IgD-negative memory B cell (primary cell): ENCODE results near the gene MRPL33. TPM values are rescaled to one million over a fixed set of nuclear protein-coding genes. Genes with fewer than 3 reads are reported as not detected.
"Not testable (repeated sequence)": the region's sequence is repeated elsewhere in the genome, so short reads cannot be mapped to it uniquely, and the experiment has no call there.

Experiments
- H3K27ac Mint-ChIP-seq, 3 donors: one replicate each; pipeline ENCODE4 v1.8.0; 2020 to 2022; ENCODE audit warnings: mild to moderate bottlenecking in 3 of 3, mixed read lengths in 3 of 3, moderate library complexity in 1 of 3
- H3K27me3 Mint-ChIP-seq: one replicate; pipeline ENCODE4 v1.8.0; 2021; ENCODE audit warnings: mixed read lengths
- H3K36me3 Mint-ChIP-seq: one replicate; pipeline ENCODE4 v1.8.0; 2020; ENCODE audit warnings: mild to moderate bottlenecking, mixed read lengths
- H3K4me1 Mint-ChIP-seq, 3 donors: one replicate each; pipeline ENCODE4 v1.8.0; 2020 to 2022; ENCODE audit warnings: mixed read lengths in 3 of 3, mild to moderate bottlenecking in 1 of 3
- H3K4me3 Mint-ChIP-seq, 4 donors: one replicate each; pipeline ENCODE4 v1.8.0; 2020 to 2022; ENCODE audit warnings: mild to moderate bottlenecking in 4 of 4, mixed read lengths in 4 of 4, moderate library complexity in 3 of 4
- H3K9me3 Mint-ChIP-seq, 3 donors: one replicate each; pipeline ENCODE4 v1.8.0; 2020 to 2021; ENCODE audit warnings: mixed read lengths in 3 of 3, mild to moderate bottlenecking in 1 of 3
- polyA plus RNA-seq: library from polyadenylated mRNA; unstranded; fragments of 300-500 nt; fragmentation: Illumina TruSeq; gene quantifications from one replicate; pipeline ENCODE4 v1.2.3, GENCODE V29; 2021

Gene MRPL33
- polyA plus RNA-seq, 1 donor from 2014 or later: 176 TPM

GRCh38 chr2:27754831-27755230 is 16.7 kb upstream of the MRPL33 start:
- H3K27ac Mint-ChIP-seq: no peak overlapping the region

GRCh38 chr2:27756091-27756490 is 15.4 kb upstream of the MRPL33 start:
- Mint-ChIP-seq H3K27ac (no peak overlapping the region), H3K36me3 (peaks cover 1% of the 10 kb centered on the region), H3K4me3 (no peak overlapping the region), H3K27me3 (peaks cover 4% of the 10 kb centered on the region), H3K4me1 (no peaks in the 10 kb centered on the region), H3K9me3 (no peaks in the 10 kb centered on the region)

More at GRCh38 chr2:27754831-27755230, 16.7 kb upstream of the MRPL33 start:
- Mint-ChIP-seq H3K36me3 (peaks cover 1% of the 10 kb centered on the region), H3K4me1 (no peaks in the 10 kb centered on the region), H3K4me3 (no peak overlapping the region), H3K27me3 (peaks cover 4% of the 10 kb centered on the region), H3K9me3 (no peaks in the 10 kb centered on the region)

DNA sequence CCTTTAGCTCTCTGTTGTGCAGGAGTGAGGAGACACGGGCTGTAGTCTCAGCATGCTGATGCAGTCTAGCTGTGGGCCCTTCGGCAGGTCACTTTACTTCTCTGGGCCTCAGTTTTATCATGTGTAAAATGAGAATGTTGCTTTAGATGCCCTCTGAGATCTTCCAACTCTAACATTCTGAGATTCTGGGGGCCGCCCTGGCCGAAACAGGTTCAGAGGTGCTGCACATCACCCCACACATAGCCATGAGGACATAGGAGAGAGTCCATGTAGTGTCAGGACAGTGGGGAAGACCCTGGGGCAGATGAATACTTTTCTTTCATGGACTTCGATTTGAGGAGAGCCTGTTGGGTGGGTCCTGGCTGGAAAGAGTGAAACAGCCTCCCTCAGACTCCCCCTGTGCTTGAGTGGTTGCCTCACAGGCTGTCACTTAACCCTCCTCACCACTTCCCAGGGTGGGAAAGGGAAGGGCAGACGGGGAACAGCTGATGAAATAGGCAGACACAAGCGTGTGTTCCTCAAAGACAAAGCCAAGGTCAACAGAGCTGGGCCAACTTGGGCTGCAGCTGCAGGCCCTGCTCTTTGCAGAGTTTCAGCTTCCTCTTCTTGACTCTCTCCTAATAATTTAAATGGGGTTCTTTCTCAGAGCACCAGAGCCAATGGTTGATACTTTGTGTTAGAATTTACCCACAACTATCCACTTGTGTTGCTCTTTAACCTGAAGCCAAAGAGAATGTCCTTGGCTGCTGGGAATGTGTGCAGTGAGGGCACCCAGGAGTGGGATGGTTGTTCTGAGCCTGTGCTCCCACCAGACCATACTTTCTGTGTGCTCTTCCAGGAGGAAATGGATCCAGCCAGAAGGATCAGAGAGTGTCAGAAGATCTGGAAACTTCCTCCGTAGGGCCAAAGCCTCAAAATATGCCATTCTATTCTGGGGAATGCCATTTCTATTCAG is 14.7 kb upstream of the MRPL33 start:
- Mint-ChIP-seq H3K36me3 (peaks cover 1% of the 10 kb centered on the region), H3K27ac (no peak overlapping the region), H3K9me3 (no peaks in the 10 kb centered on the region), H3K4me3 (no peak overlapping the region), H3K4me1 (no peaks in the 10 kb centered on the region), H3K27me3 (peaks cover 4% of the 10 kb centered on the region)

DNA sequence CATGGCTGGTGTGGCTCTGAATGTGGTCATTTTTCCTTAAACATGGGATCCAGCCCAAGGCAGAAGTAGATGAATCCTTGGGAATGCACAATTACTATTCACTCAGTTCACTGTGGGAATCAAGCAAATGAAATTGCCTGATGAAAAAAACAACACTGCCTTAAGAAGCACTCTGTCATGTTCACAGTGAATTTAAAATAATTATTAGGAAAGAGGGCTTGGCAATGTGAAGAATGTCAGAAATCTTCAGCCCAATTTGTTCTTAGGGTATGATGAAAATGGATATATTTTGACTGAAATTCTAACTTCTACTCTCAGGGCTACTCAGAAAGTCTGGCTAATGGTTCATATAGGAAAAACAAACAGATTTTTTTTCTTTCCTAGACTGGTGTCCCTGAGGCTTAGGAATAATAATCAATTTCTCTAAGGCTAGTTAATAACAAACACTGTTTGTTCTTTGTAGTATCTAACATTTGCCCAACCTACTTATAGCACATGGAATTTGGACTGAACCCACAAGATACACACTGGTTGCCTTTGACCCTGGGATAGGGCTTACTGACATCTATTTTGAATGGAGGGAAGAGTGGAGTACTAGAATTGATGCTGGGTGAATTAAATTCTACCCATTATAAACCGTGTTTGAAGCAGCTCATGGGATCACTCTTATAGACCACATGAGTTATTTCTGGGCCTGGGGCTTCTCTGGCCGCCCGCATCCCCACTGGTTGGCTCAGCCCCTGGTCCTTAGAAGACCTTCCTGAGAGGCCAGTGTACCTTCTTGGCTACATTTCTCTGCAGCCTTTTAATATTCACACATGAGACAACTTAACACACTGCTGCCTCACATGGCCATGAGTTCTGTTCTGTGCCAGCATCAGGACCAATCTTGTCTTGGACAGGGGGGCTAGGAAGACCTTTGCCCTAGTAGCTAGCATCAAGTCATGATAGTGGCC is 8.3 kb upstream of the MRPL33 start:
- Mint-ChIP-seq H3K36me3 (peaks cover 1% of the 10 kb centered on the region), H3K4me3 (peak overlapping the region in 2 of 4 donors; percentile 4 to 70), H3K27me3 (peaks cover 5% of the 10 kb centered on the region), H3K4me1 (peaks cover 0 to 1% (median 0%) of the 10 kb centered on the region in 3 donors), H3K27ac (no peak overlapping the region), H3K9me3 (no peaks in the 10 kb centered on the region)

DNA sequence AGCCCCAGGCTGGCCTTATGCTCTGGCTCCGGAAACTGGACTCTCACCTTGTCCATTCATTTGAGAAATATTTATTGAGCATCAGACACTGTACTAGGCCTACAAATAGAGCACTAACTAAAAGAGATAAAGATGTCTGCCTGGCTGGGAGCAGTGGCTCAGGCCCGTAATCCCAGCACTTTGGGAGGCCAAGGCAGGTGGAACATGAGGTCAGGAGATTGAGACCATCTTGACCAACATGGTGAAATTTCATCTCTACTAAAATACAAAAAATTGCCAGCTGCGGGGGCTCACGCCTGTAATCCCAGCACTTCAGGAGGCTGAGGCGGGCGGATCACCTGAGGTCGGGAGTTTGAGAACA is 7.6 kb upstream of the MRPL33 start:
- H3K4me3 Mint-ChIP-seq: no peak overlapping the region
- no peaks in the 10 kb centered on the region for H3K36me3 Mint-ChIP-seq
- H3K9me3 Mint-ChIP-seq: no peaks in the 10 kb centered on the region
- no peak overlapping the region for H3K27ac Mint-ChIP-seq
- peaks cover 5% of the 10 kb centered on the region for H3K27me3 Mint-ChIP-seq
- peaks cover 0 to 1% (median 0%) of the 10 kb centered on the region in 3 donors for H3K4me1 Mint-ChIP-seq

- H3K4me3 Mint-ChIP-seq, H3K36me3 Mint-ChIP-seq, H3K9me3 Mint-ChIP-seq, H3K4me1 Mint-ChIP-seq, H3K27ac Mint-ChIP-seq, H3K27me3 Mint-ChIP-seq: not testable (repeated sequence)
These were observed 7.0 kb upstream of the MRPL33 start for GRCh38 chr2:27764526-27764925.

- Mint-ChIP-seq H3K27ac (peak overlapping the region in 2 of 3 donors; percentile 24 to 82), H3K27me3 (peaks cover 7% of the 10 kb centered on the region), H3K4me1 (peaks cover 0 to 4% (median 1%) of the 10 kb centered on the region in 3 donors), H3K36me3 (no peaks in the 10 kb centered on the region), H3K9me3 (no peaks in the 10 kb centered on the region), H3K4me3 (peak overlapping the region; percentile 62 to 83 (median 71))
These were observed 5.8 kb upstream of the MRPL33 start for GRCh38 chr2:27765621-27766286.

- Mint-ChIP-seq H3K36me3 (no peaks in the 10 kb centered on the region), H3K27me3 (peaks cover 7% of the 10 kb centered on the region), H3K4me1 (peaks cover 3 to 6% (median 6%) of the 10 kb centered on the region in 3 donors), H3K9me3 (no peaks in the 10 kb centered on the region), H3K4me3 (peak overlapping the region in 3 of 4 donors; percentile 63 to 83 (median 79)), H3K27ac (peak overlapping the region in 1 of 3 donors; percentile 82)
These were observed 5.2 kb upstream of the MRPL33 start for GRCh38 chr2:27766287-27766661.

DNA sequence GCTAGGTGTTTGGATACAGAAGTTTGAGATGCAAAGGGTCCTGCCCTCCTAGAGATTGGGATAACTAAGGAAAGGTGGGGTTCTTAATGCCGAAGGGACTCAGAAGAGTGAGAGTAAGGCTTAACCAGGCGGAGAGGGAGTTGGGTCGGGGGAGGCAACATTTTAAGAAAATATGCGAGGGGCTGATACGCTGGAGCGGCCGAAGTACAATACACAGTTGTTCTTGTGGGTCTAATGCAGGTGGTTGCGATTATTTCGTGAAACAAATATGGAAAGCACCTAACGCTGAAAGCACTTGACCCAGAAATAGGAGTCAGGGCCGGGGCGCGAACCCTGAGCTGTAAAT is 344 bp upstream of the MRPL33 start:
- peak overlapping the region; percentile 100 for H3K4me3 Mint-ChIP-seq
- peaks cover 22 to 36% (median 32%) of the 10 kb centered on the region in 3 donors for H3K4me1 Mint-ChIP-seq
- peaks cover 5% of the 10 kb centered on the region for H3K27me3 Mint-ChIP-seq

GRCh38 chr2:27772804-27773203 is 1.3 kb downstream of the MRPL33 start:
- peak overlapping the region; percentile 43 to 99 (median 71) for H3K27ac Mint-ChIP-seq
- no peaks in the 10 kb centered on the region for H3K9me3 Mint-ChIP-seq
- peaks cover 2% of the 10 kb centered on the region for H3K27me3 Mint-ChIP-seq
- H3K36me3 Mint-ChIP-seq: peaks cover 4% of the 10 kb centered on the region
- H3K4me3 Mint-ChIP-seq: peak overlapping the region; percentile 72 to 100 (median 89)
- H3K4me1 Mint-ChIP-seq: peaks cover 22 to 43% (median 32%) of the 10 kb centered on the region in 3 donors

More for the DNA sequence above, 344 bp upstream of the MRPL33 start:
- Mint-ChIP-seq H3K9me3 (no peaks in the 10 kb centered on the region), H3K36me3 (peaks cover 4% of the 10 kb centered on the region), H3K27ac (peak overlapping the region; percentile 99 to 100 (median 99))

DNA sequence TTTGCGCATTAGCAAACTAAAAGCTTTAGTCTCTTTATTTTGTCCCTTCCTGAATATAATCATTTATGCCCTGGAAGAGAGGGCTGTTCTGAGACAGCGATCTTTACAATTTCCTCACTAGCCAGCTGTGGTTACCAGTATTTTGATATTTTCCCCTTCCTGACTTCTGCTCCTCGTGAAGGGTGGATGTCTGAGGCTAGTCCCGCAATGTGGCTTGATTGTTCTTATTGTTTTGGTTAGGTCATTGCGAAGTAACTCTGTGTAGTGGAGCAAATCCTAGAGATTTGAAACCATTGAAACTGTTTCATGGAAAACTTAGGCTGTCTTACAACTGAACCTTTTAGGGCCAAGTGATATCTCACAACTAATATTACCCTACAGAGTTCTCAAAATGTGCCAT is 2.4 kb downstream of the MRPL33 start:
- Mint-ChIP-seq H3K36me3 (peaks cover 7% of the 10 kb centered on the region), H3K4me1 (peaks cover 26 to 46% (median 35%) of the 10 kb centered on the region in 3 donors), H3K27ac (no peak overlapping the region), H3K27me3 (peaks cover 2% of the 10 kb centered on the region), H3K4me3 (peak overlapping the region in 2 of 4 donors; percentile 3 to 100), H3K9me3 (no peaks in the 10 kb centered on the region)

DNA sequence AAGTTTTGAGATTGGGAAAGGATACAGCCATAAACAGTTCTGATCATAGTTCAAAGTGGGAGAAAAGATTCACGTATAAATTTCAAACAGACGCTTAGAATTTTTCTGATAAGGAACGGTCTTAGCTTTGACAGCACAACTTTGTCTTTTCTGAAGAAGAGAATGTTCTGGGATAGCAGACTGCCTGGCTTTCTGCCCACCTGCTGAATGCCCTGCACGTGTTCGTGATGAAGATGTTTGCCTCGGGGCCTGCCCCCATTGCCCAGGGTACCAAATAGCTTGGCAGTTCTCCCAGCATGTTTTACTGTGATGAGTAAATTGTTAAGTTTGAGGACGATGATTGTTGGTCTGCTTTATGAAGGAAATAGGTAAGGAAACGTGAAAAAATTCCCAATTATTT is 4.6 kb downstream of the MRPL33 start:
- H3K36me3 Mint-ChIP-seq: peaks cover 12% of the 10 kb centered on the region
- no peaks in the 10 kb centered on the region for H3K27me3 Mint-ChIP-seq
- H3K4me3 Mint-ChIP-seq: no peak overlapping the region
- H3K27ac Mint-ChIP-seq: peak overlapping the region in 1 of 3 donors; percentile 86
- H3K9me3 Mint-ChIP-seq: no peaks in the 10 kb centered on the region
- peaks cover 25 to 42% (median 30%) of the 10 kb centered on the region in 3 donors for H3K4me1 Mint-ChIP-seq

GRCh38 chr2:27776696-27777095 is 5.2 kb downstream of the MRPL33 start:
- Mint-ChIP-seq H3K27ac (peak overlapping the region in 1 of 3 donors; percentile 86), H3K9me3 (no peaks in the 10 kb centered on the region), H3K36me3 (peaks cover 12% of the 10 kb centered on the region), H3K4me3 (no peak overlapping the region), H3K27me3 (no peaks in the 10 kb centered on the region), H3K4me1 (peaks cover 21 to 38% (median 24%) of the 10 kb centered on the region in 3 donors)

DNA sequence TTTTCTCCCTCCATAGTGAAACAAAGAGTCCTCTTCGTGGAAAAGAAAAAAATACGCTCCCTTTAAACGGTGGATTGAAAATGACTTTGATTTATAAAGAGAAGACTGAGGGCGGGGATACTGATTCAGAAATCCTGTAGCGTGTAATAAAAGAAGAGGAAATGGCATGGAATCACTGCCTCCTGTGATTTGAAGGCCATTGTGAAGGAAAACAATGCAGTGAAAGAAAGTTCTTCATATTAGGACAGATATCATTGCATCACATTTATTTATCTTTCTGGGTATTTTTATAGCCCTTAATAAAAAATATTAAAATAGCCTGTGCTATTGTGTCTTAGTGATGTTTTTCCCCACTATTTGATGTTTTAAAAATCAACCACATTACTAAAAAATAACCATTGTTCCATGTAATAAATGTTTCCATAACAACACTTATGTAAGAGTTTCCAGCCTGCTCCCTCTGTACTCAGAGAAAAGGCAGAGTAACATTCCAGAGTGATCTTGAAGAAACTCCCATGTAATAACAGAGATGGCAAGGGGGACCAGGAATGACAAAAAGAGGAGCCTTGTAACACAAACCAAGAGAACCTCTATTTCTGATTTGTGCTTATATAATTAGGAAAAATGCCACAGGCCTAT is 8.0 kb downstream of the MRPL33 start:
- Mint-ChIP-seq H3K9me3 (no peaks in the 10 kb centered on the region), H3K27me3 (no peaks in the 10 kb centered on the region), H3K4me1 (peaks cover 3 to 17% (median 7%) of the 10 kb centered on the region in 3 donors), H3K4me3 (no peak overlapping the region), H3K36me3 (peaks cover 11% of the 10 kb centered on the region), H3K27ac (peak overlapping the region in 1 of 3 donors; percentile 43)
